Stomach (tissue), 19 donors: ENCODE results near the gene CMTM7. TPM values are rescaled to one million over a fixed set of nuclear protein-coding genes. Genes with fewer than 3 reads are reported as not detected.

Experiments
- DNase-seq, 2 donors: peaks; one replicate each; pipeline versions ENCODE4 v3.0.0 to v3.0.0-alpha.2; 2013 to 2019
- H3K27ac ChIP-seq, 5 donors: fragments of 200-600 bp in 4 of 5; sonication (generic) in 4 of 5; one replicate each; pipeline ENCODE4 v1.5.1; 2013 to 2019; ENCODE audit warnings: mild to moderate bottlenecking in 1 of 5, moderate library complexity in 1 of 5
- H3K27me3 ChIP-seq, 3 donors: fragments of 200-600 bp; sonication (generic); one replicate each; pipeline ENCODE4 v1.5.1; 2017 to 2019; ENCODE audit warnings: mixed run types in 1 of 3
- H3K36me3 ChIP-seq, 4 donors: fragments of 200-600 bp; sonication (generic); 1 replicate in 3 of 4; 2 replicates in 1 of 4; pipeline ENCODE4 v1.5.1; 2016 to 2019
- H3K4me1 ChIP-seq, 4 donors: fragments of 200-600 bp; sonication (generic); one replicate each; pipeline ENCODE4 v1.5.1; 2016 to 2019
- H3K4me3 ChIP-seq, 4 donors: fragments of 200-600 bp; sonication (generic) in 3 of 4; one replicate each; pipeline ENCODE4 v1.5.1; 2016 to 2019; ENCODE audit warnings: mild to moderate bottlenecking in 1 of 4
- H3K9me3 ChIP-seq, 4 donors: fragments of 200-600 bp; sonication (generic); one replicate each; pipeline ENCODE4 v1.5.1; 2016 to 2019
- CTCF ChIP-seq, 7 experiments: fragments of 450-650 bp in 4 of 7; fragments of 200-600 bp in 3 of 7; sonication (generic) in 3 of 7; IDR thresholded peaks; one replicate each; pipeline ENCODE4 v1.5.1; 2016 to 2019; ENCODE audit warnings: antibody characterized with exemption in 7 of 7, control low read depth in 2 of 7, mild to moderate bottlenecking in 1 of 7
- EP300 ChIP-seq: sonication (generic); formaldehyde crosslinking; IDR thresholded peaks from one replicate; pipeline ENCODE4 v1.6.1; 2017; ENCODE audit warnings: antibody characterized with exemption
- POLR2A ChIP-seq, 4 donors: fragments of 450-650 bp; IDR thresholded peaks; one replicate each; pipeline ENCODE4 v1.6.1; 2016; ENCODE audit warnings: antibody characterized with exemption in 4 of 4, control low read depth in 2 of 4, mild to moderate bottlenecking in 1 of 4, moderate library complexity in 1 of 4
- POLR2AphosphoS5 ChIP-seq, 3 donors: sonication (generic); formaldehyde crosslinking; IDR thresholded peaks; one replicate each; pipeline ENCODE4 v1.6.1; 2016; ENCODE audit warnings: antibody characterized with exemption in 3 of 3
- WGBS, 5 donors: extraction: QIAGEN DNeasy Blood & Tissue Kit in 3 of 5; methylation state at CpG; one replicate each; pipeline versions ENCODE4 v1.1.5 to v1.1.7; 2013 to 2018; 5-methylcytosine and 5-hydroxymethylcytosine counted together
- intact Hi-C: fragments of 100-400 bp; cut with DNase I; formaldehyde crosslinking; loops from one replicate; pipeline ENCODE4 v1.15.1; 2023; ENCODE audit warnings: low total_unique reads
- long read RNA-seq, 10 donors: transcript quantifications; one replicate each; lab custom pipeline, GENCODE V29; 2026
- polyA plus RNA-seq, 3 donors: library from polyadenylated mRNA; stranded (reverse); fragments of 200-250 nt; gene quantifications; one replicate each; pipeline ENCODE4 v1.2.3, GENCODE V29; 2013
- total RNA-seq, 5 donors: library from RNA; depleted of rRNA; stranded (reverse); fragments of >200 nt; gene quantifications; one replicate each; pipeline versions ENCODE4 v1.1.0 to v1.2.3, GENCODE V29; 2014 to 2016
- donor health status: healthy with polysubstance abuse.
- donor health status: Bipolar disorder and iron deficiency.
- donor health status: healthy.

The CMTM7 gene
- 10 to 100 TPM in 2 of 5 donors, 1 to 10 TPM in 2, not detected in 1; 3.1 to 54.9 (median 8.7) TPM for total RNA-seq
- polyA plus RNA-seq = 1 to 10 TPM; 5.7 to 8.7 (median 7.4) TPM
- long read RNA-seq, donor 1, partial matches to known transcripts = 0 of 3 reads
- long read RNA-seq, donor 1, other reads (novel, unspliced or antisense) = 0 of 3 reads
- long read RNA-seq, donor 2, transcript CMTM7-201 (5 exons, 2,038 nt) = major isoform, 5 of 6 reads
- long read RNA-seq, donor 2, partial matches to known transcripts = 0 of 6 reads
- long read RNA-seq, donor 2, other reads (novel, unspliced or antisense) = 0 of 6 reads
- long read RNA-seq, donor 3, partial matches to known transcripts = 0 of 2 reads
- long read RNA-seq, donor 3, other reads (novel, unspliced or antisense) = 0 of 2 reads
- long read RNA-seq, donor 4 = 0 reads
- long read RNA-seq, donor 5, partial matches to known transcripts = 0 of 5 reads
- long read RNA-seq, donor 5, other reads (novel, unspliced or antisense) = 0 of 5 reads
- long read RNA-seq, donor 6 = 0 reads
- long read RNA-seq, donor 7, transcript CMTM7-201 (5 exons, 2,038 nt) = major isoform, 12 of 37 reads
- long read RNA-seq, donor 7, partial matches to known transcripts = 0 of 37 reads
- long read RNA-seq, donor 7, other reads (novel, unspliced or antisense) = 24 of 37 reads
- long read RNA-seq, donor 8, transcript CMTM7-201 (5 exons, 2,038 nt) = major isoform, 8 of 8 reads
- long read RNA-seq, donor 8, partial matches to known transcripts = 0 of 8 reads
- long read RNA-seq, donor 8, other reads (novel, unspliced or antisense) = 0 of 8 reads
- long read RNA-seq, donor 9, transcript CMTM7-201 (5 exons, 2,038 nt) = major isoform, 13 of 51 reads
- long read RNA-seq, donor 9, partial matches to known transcripts = 37 of 51 reads
- long read RNA-seq, donor 9, other reads (novel, unspliced or antisense) = 0 of 51 reads
- long read RNA-seq, donor 10, partial matches to known transcripts = 10 of 11 reads
- long read RNA-seq, donor 10, other reads (novel, unspliced or antisense) = 0 of 11 reads

GRCh38 chr3:32391643-32392535 lies at the start of gene CMTM7:
TSS of gene CMTM7 (plus strand) at chr3:32391853. CDS start at chr3:32391907, 54 bp downstream.
- H3K27ac ChIP-seq = peak within 1 kb of the TSS; percentile 72 to 89 (median 87)

GRCh38 chr3:32347343-32348125 lies 44.1 kb upstream of the CMTM7 start:
- no peak for TF ChIP-seq POLR2AphosphoS5 (IDR thresholded peaks at IDR 0.05)
- TF ChIP-seq EP300 = no peak
- TF ChIP-seq CTCF (IDR thresholded peaks at IDR 0.05) = no peak
- no peak for TF ChIP-seq POLR2A (IDR thresholded peaks at IDR 0.05)
- peaks cover 0 to 5% (median 1%) of the 10 kb centered on the region in 4 donors for H3K4me1 ChIP-seq
- no peak overlapping the region for H3K4me3 ChIP-seq
- no peaks in the 10 kb centered on the region for H3K36me3 ChIP-seq
- no peak overlapping the region for H3K27ac ChIP-seq
- WGBS, 5 donors = 67 to 82% (median 74%) methylated on average over 11 of the region's 11 CpGs
- intact Hi-C loops = no loop called here
- no peaks in the 10 kb centered on the region for H3K9me3 ChIP-seq
- peak in 1 of 2 donors; percentile 37 for DNase-seq
- no peaks in the 10 kb centered on the region for H3K27me3 ChIP-seq

More at GRCh38 chr3:32391643-32392535, at the start of gene CMTM7:
- Histone ChIP-seq H3K36me3 (no peaks in the 10 kb centered on the region), H3K4me1 (peaks cover 0 to 31% (median 13%) of the 10 kb centered on the region in 4 donors), H3K27me3 (no peaks in the 10 kb centered on the region), H3K9me3 (no peaks in the 10 kb centered on the region), H3K4me3 (peak within 1 kb of the TSS; percentile 64 to 79 (median 68))
- intact Hi-C loops = no loop called here
- TF ChIP-seq POLR2AphosphoS5 (IDR thresholded peaks at IDR 0.05) = peak in 2 of 3 donors; percentile 44 to 72
- no peak for TF ChIP-seq EP300
- WGBS, 5 donors = 0 to 1% (median 1%) methylated on average over 23 to 107 of the region's 107 CpGs
- peak; percentile 79 to 88 for DNase-seq

- 74 to 97% (median 96%) methylated on average over 2 of the region's 2 CpGs for WGBS, 5 donors
- DNase-seq = no peak
- intact Hi-C loops = no loop called here
Measured at GRCh38 chr3:32349184-32349583, 42.5 kb upstream of the CMTM7 start.

More at GRCh38 chr3:32349184-32349583, 42.5 kb upstream of the CMTM7 start:
- Histone ChIP-seq H3K27ac (no peak overlapping the region), H3K4me3 (no peak overlapping the region), H3K9me3 (no peaks in the 10 kb centered on the region), H3K4me1 (peaks cover 0 to 12% (median 6%) of the 10 kb centered on the region in 4 donors), H3K27me3 (no peaks in the 10 kb centered on the region), H3K36me3 (no peaks in the 10 kb centered on the region)
- TF ChIP-seq CTCF (IDR thresholded peaks at IDR 0.05) (no peak), POLR2A (IDR thresholded peaks at IDR 0.05) (no peak), EP300 (no peak), POLR2AphosphoS5 (IDR thresholded peaks at IDR 0.05) (no peak)
